HG03558 (cell line): ENCODE results near the gene ERC2.
"Not testable (repeated sequence)": the region's sequence is repeated elsewhere in the genome, so short reads cannot be mapped to it uniquely, and the experiment has no call there.

Experiments used
- ATAC-seq: cut with Tn5 transposase; IDR thresholded peaks from one replicate; pipeline ENCODE4 v1.9.1; 2021; ENCODE audit warnings: moderate number of reproducible peaks; ENCODE audit not compliant: unreplicated experiment; ENCODE audit errors: extremely low read depth

The ERC2 gene

GRCh38 chr3:56102032-56102431, 366.2 kb downstream of the ERC2 start:
- ATAC-seq: no peak

- ATAC-seq: no peak
Observed at GRCh38 chr3:56101576-56101975, 366.7 kb downstream of the ERC2 start.

DNA sequence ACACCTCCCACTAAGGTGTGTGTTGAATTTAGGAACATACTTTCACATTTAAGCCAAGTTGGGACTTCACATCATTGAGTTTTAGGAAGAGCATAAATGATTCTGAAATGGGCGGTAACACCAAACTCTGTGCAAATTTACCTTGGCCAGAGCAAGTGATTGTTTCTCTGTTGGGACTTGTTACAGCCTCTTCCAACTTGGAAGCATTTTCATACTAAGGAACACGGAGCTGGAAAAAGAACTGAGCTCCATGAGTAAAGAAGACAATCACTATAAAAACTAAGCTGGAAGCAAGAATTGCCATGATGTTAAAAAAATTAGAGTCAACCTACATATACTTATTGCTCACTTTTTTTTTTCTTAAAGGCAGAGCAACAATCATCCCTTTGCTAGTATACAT, 371.3 kb downstream of the ERC2 start:
- no peak for ATAC-seq

DNA sequence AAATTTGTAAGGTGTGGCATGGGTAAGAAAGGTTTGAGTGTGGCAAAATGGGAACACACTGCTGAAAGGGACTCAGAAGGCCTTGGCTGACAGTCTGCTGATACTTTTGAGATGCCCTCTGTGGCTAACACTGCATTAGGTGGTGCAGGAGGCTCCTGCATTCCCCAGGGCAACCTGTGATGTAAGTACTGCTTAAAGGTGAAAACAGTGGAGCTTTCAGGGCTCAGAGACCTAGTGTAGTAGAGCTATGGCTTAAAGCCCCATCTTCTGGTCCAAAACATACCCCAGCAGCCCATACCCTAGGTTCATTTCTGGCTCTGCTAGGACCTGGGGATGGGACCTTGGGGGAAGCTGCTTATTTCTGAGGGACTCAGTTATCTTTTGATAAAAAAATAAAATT, 374.1 kb downstream of the ERC2 start:
- ATAC-seq: no peak

DNA sequence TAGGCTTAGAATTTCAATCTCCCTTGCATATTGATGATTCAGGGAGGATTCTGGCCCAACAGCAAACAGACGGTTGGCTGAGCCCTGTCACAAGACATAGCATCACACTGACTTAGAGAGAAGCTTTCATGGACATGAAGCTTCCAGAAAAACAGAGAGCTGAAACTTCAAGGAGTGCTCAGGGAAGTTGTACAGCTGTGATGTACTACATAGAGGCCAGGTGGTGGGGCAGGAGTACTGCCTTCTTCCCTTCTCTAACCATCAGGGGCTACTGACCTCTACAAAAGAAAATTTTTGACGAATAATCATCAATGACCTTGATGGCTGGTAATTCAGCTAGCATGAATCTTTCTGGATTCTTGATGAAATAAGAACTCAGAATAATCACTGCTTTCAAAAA, 378.5 kb downstream of the ERC2 start:
- no peak for ATAC-seq

- no peak for ATAC-seq
Observed at GRCh38 chr3:56087451-56088053, 380.7 kb downstream of the ERC2 start.

- no peak for ATAC-seq
Observed at GRCh38 chr3:56086355-56086754, 381.9 kb downstream of the ERC2 start.

- ATAC-seq: no peak
Observed at GRCh38 chr3:56081246-56081645, 387.0 kb downstream of the ERC2 start.

DNA sequence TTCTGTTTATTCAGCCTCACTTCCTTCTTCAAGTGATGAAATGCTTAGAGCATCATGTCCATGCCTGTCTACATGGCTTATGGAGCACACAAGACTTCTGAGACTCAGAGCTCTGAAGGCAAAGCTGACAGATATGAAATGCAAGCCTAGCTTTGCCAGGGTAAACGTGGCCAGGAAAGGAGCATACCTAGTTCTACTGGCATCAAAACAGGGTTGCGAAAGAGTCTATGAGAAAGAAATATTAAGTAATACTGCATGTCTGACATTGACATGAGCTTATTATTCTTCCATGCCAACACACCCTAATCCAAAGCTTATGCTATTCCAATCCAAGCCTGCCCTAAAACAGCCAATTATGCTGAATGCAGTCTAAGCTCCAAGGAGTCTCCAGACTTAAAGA, 391.5 kb downstream of the ERC2 start:
- ATAC-seq: no peak

GRCh38 chr3:56075089-56075488, 393.2 kb downstream of the ERC2 start:
- no peak for ATAC-seq

- ATAC-seq: no peak
Observed at GRCh38 chr3:56069766-56070165, 398.5 kb downstream of the ERC2 start.

DNA sequence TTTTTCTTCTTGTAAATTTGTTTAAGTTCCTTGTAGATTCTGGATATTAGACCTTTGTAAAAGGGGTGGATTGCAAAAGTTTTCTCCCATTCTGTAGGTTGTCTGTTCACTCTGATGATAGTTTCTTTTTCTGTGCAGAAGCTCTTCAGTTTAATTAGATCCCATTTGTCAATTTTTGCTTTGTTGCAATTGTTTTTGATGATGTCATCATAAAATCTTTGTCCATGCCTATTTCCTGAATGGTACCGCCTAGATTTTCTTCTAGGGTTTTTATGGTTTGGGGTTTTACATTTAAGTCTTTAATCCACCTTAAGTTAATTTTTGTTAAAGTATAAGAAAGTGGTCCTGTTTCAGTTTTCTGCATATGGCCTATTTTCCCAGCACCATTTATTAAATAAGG, 401.9 kb downstream of the ERC2 start:
- not testable (repeated sequence) for ATAC-seq

DNA sequence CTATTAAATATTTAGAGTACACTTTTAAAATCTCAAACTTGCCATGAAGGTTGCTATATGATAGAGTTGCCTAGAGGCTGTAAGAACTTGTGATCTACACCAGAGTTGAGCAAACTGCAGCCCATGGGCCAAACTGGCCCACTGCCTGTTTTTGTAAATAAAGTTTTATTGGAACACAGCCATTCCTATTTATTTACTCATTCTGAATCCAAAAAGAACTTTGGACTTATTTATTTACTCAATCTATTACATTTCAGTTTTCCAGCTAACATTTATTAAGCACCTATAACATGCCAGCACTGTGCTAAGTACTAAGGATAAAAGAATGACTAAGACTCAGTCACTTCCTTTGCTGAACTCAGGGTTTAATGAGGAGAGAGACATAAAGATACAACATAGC, 403.6 kb downstream of the ERC2 start:
- ATAC-seq: no peak

- ATAC-seq: no peak
Observed at GRCh38 chr3:56061279-56061626, 407.0 kb downstream of the ERC2 start.

GRCh38 chr3:56060521-56061278, 407.6 kb downstream of the ERC2 start:
- ATAC-seq: no peak

GRCh38 chr3:56059731-56060130, 408.5 kb downstream of the ERC2 start:
- ATAC-seq: no peak

- no peak for ATAC-seq
Observed at GRCh38 chr3:56055951-56056350, 412.3 kb downstream of the ERC2 start.

- no peak for ATAC-seq
Observed at GRCh38 chr3:56055546-56055945, 412.7 kb downstream of the ERC2 start.

- no peak for ATAC-seq
Observed at GRCh38 chr3:56054844-56055243, 413.4 kb downstream of the ERC2 start.

GRCh38 chr3:56053727-56054126, 414.5 kb downstream of the ERC2 start:
- ATAC-seq: no peak

GRCh38 chr3:56052188-56052587, 416.1 kb downstream of the ERC2 start:
- no peak for ATAC-seq

- ATAC-seq: no peak
Observed at GRCh38 chr3:56051052-56051451, 417.2 kb downstream of the ERC2 start.
